NCI-H2029 (cell line): Measurements from ENCODE around the gene ANKMY2.

ENCODE experiments used
- DNase-seq: peaks from one replicate; lab custom pipeline; 2025; lab: John Stamatoyannopoulos, UW

The ANKMY2 gene

GRCh38 chr7:16579216-16579615 lies 66.3 kb downstream of the ANKMY2 start:
- DNase-seq: no peak

GRCh38 chr7:16571941-16572340 lies 73.6 kb downstream of the ANKMY2 start:
- no peak for DNase-seq

GRCh38 chr7:16564909-16565426 lies 80.6 kb downstream of the ANKMY2 start:
- DNase-seq: peak; percentile 25

- no peak for DNase-seq
Observed at GRCh38 chr7:16564023-16564380, 81.6 kb downstream of the ANKMY2 start.

GRCh38 chr7:16563281-16564022 lies 82.1 kb downstream of the ANKMY2 start:
- no peak for DNase-seq

GRCh38 chr7:16562456-16563220 lies 82.9 kb downstream of the ANKMY2 start:
- DNase-seq: no peak

- DNase-seq: no peak
Observed at GRCh38 chr7:16561943-16562342, 83.6 kb downstream of the ANKMY2 start.

GRCh38 chr7:16559497-16560179 lies 85.9 kb downstream of the ANKMY2 start:
- no peak for DNase-seq

- no peak for DNase-seq
Observed at GRCh38 chr7:16558761-16559302, 86.7 kb downstream of the ANKMY2 start.

- no peak for DNase-seq
Observed at GRCh38 chr7:16556359-16556758, 89.2 kb downstream of the ANKMY2 start.

GRCh38 chr7:16554518-16555236 lies 90.9 kb downstream of the ANKMY2 start:
- DNase-seq: no peak

GRCh38 chr7:16550671-16551070 lies 94.9 kb downstream of the ANKMY2 start:
- no peak for DNase-seq
